ENCODE data around the gene CTBP2. TPM values are rescaled to one million over a fixed set of nuclear protein-coding genes. Genes with fewer than 3 reads are reported as not detected.

The CTBP2 gene
- total RNA-seq, 1 experiment from 2014 or later = 212 TPM

GRCh38 chr10:125006188-125006680, 154.1 kb downstream of the CTBP2 start:
- Histone ChIP-seq H2BK5ac (ENCODE audit: insufficient read length, low read length) (no peak overlapping the region), H2AFZ (ENCODE audit: low read length) (no peak overlapping the region), H4K20me1 (ENCODE audit: control insufficient read depth, insufficient read depth, insufficient read length) (no peaks in the 10 kb centered on the region), H3T11ph (ENCODE audit: low read length) (no peak overlapping the region), H3K4me1 (ENCODE audit: insufficient read depth, low read length) (no peaks in the 10 kb centered on the region; the same call in 1 of the 2 replicates), H4K8ac (replicated peaks; ENCODE audit: insufficient read length, low read depth, low read length) (no peak overlapping the region), H2BK15ac (ENCODE audit: low read depth, low read length) (no peak overlapping the region), H2BK20ac (ENCODE audit: low read depth, low read length, poor library complexity, severe bottlenecking) (no peak overlapping the region), H4K91ac (ENCODE audit: insufficient read length, low read depth, low read length) (no peak overlapping the region), H3K79me2 (ENCODE audit: insufficient read depth, low read length) (peaks cover 24% of the 10 kb centered on the region; the same call in 1 of the 2 replicates), H3K9ac (ENCODE audit: extremely low read depth, insufficient read length, low read length) (no peak overlapping the region), H3K4ac (ENCODE audit: low read depth, low read length) (no peak overlapping the region), H2AK5ac (ENCODE audit: insufficient read length, low read length) (no peak overlapping the region), H3K23ac (ENCODE audit: insufficient read length, low read depth, low read length) (no peak overlapping the region), H3K56ac (ENCODE audit: insufficient read length, low read depth, low read length) (no peak overlapping the region), H3K4me2 (ENCODE audit: insufficient read depth, insufficient read length, low read length) (no peak overlapping the region), H3K79me1 (ENCODE audit: insufficient read depth, low read depth, low read length, poor library complexity, severe bottlenecking) (peaks cover 11% of the 10 kb centered on the region), H3K27ac (ENCODE audit: insufficient read length, low read depth, low read length) (no peak overlapping the region), H3K18ac (ENCODE audit: insufficient read length, low read depth, low read length) (no peak overlapping the region), H2BK12ac (ENCODE audit: insufficient read length, low read depth, low read length) (no peak overlapping the region), H3K9me3 (ENCODE audit: control insufficient read depth, low read depth, low read length) (no peaks in the 10 kb centered on the region), H3K23me2 (ENCODE audit: insufficient read length, low read depth, low read length, poor library complexity, severe bottlenecking) (no peaks in the 10 kb centered on the region), H3K27me3 (ENCODE audit: insufficient read depth, low read length) (no peaks in the 10 kb centered on the region), H4K5ac (ENCODE audit: insufficient read length, low read depth, low read length) (no peak overlapping the region), H3K14ac (ENCODE audit: insufficient read depth, low read length) (no peak overlapping the region), H2BK120ac (ENCODE audit: low read depth, low read length, poor library complexity, severe bottlenecking) (no peak overlapping the region)
- no peak for DNase-seq
- Mint-ChIP-seq H3K4me3 (no peak overlapping the region), H3K4me1 (peaks cover 29 to 39% of the 10 kb centered on the region in 2 experiments), H3K27ac (peak overlapping the region in 2 of 3 experiments; percentile 65 to 72; a peak in 3 of 7 replicates), H3K36me3 (ENCODE audit: insufficient read depth in 1 of 3, low read depth in 3 of 3) (peaks cover 36 to 69% (median 56%) of the 10 kb centered on the region in 3 experiments), H3K9me3 (no peaks in the 10 kb centered on the region; a peak in 1 of 5 replicates), H3K27me3 (ENCODE audit: low read depth) (no peaks in the 10 kb centered on the region; the same call in 1 of the 2 replicates)
- TF ChIP-seq CTCF (conservative IDR thresholded peaks at IDR 0.05) = no peak
- no CpG with 5 or more reads among the region's 9 CpGs for WGBS (ENCODE audit: extremely low coverage, insufficient read length, low lambda C conversion rate)
